OCI-LY1 (cell line): ENCODE measurements around the gene ANGPTL3.
"Not testable (repeated sequence)": the region's sequence is repeated elsewhere in the genome, so short reads cannot be mapped to it uniquely, and the experiment has no call there.

ENCODE experiments used
- H2AFZ ChIP-seq: fragments of 200-600 bp; sonication (generic), shearing (Covaris generic); 2 replicates; pipeline ENCODE4 v1.6.0; 2014; ENCODE audit warnings: antibody characterized with exemption, mild to moderate bottlenecking, low read length
- H3F3A ChIP-seq: fragments of 200-600 bp; sonication (generic), shearing (Covaris generic); 2 replicates; pipeline ENCODE4 v1.6.0; 2014; ENCODE audit warnings: mild to moderate bottlenecking, antibody characterized with exemption, low read length, moderate library complexity; ENCODE audit not compliant: insufficient read depth
- H3K27ac ChIP-seq: fragments of 200-600 bp; sonication (generic); 2 replicates; pipeline ENCODE4 v1.5.1; 2014; ENCODE audit warnings: low read length, mixed run types, mild to moderate bottlenecking, low read depth; ENCODE audit not compliant: poor library complexity, severe bottlenecking
- H3K27me3 ChIP-seq: fragments of 200-600 bp; sonication (generic); 2 replicates; pipeline ENCODE4 v1.6.0; 2014; ENCODE audit warnings: antibody characterized with exemption, mild to moderate bottlenecking, low read length, moderate library complexity; ENCODE audit not compliant: insufficient read depth
- H3K36me3 ChIP-seq: fragments of 200-600 bp; sonication (generic); 2 replicates; pipeline ENCODE4 v1.6.1; 2014; ENCODE audit warnings: mild to moderate bottlenecking, antibody characterized with exemption, low read length, moderate library complexity, mixed read lengths; ENCODE audit not compliant: insufficient read depth
- H3K4me1 ChIP-seq: fragments of 200-600 bp; sonication (generic); 2 replicates; pipeline ENCODE4 v1.5.1; 2014; ENCODE audit warnings: mild to moderate bottlenecking, low read length, moderate library complexity; ENCODE audit not compliant: insufficient read depth, severe bottlenecking
- H3K4me2 ChIP-seq: fragments of 200-600 bp; sonication (generic), shearing (Covaris generic); 2 replicates; pipeline ENCODE4 v1.6.1; 2014; ENCODE audit warnings: low read length
- H3K4me3 ChIP-seq: fragments of 200-600 bp; sonication (generic); 2 replicates; pipeline ENCODE4 v1.5.1; 2014; ENCODE audit warnings: low read length, low read depth, mild to moderate bottlenecking, mixed read lengths; ENCODE audit not compliant: poor library complexity, severe bottlenecking
- H3K79me2 ChIP-seq: fragments of 200-600 bp; shearing (Covaris generic); 2 replicates; pipeline ENCODE4 v1.6.1; 2016; ENCODE audit warnings: mixed run types, low read length, mixed read lengths; ENCODE audit not compliant: insufficient read depth
- H3K9ac ChIP-seq: fragments of 200-600 bp; sonication (generic), shearing (Covaris generic); 2 replicates; pipeline ENCODE4 v1.6.1; 2014; ENCODE audit warnings: mild to moderate bottlenecking, low read length, mixed read lengths
- H3K9me2 ChIP-seq: fragments of 200-600 bp; sonication (generic), shearing (Covaris generic); 2 replicates; pipeline ENCODE4 v1.6.1; 2014; ENCODE audit warnings: low read depth, mild to moderate bottlenecking, low read length, mixed read lengths
- H3K9me3 ChIP-seq: fragments of 200-600 bp; shearing (Covaris generic); 2 replicates; pipeline ENCODE4 v1.6.1; 2014; ENCODE audit warnings: low read length, mixed read lengths
- H4K20me1 ChIP-seq: fragments of 200-600 bp; sonication (generic), shearing (Covaris generic); 2 replicates; pipeline ENCODE4 v1.6.0; 2016; ENCODE audit warnings: mild to moderate bottlenecking, low read length; ENCODE audit not compliant: insufficient read depth
- CTCF ChIP-seq: fragments of 200-600 bp; sonication (generic), shearing (Covaris generic); IDR thresholded peaks from 2 replicates; pipeline ENCODE4 v1.5.1; 2017; ENCODE audit warnings: mild to moderate bottlenecking, antibody characterized with exemption, low read length, moderate library complexity, mixed read lengths
- EZH2 ChIP-seq: fragments of 200-600 bp; sonication (generic), shearing (Covaris generic); IDR thresholded peaks from 2 replicates; pipeline ENCODE4 v1.8.0; 2017; ENCODE audit warnings: borderline replicate concordance, mixed run types, mild to moderate bottlenecking, antibody characterized with exemption, low read length, moderate library complexity, mixed read lengths

The ANGPTL3 gene

GRCh38 chr1:62599044-62599443, 1.7 kb downstream of the ANGPTL3 start:
- H4K20me1 ChIP-seq, result no peaks in the 10 kb centered on the region
- H3K27me3 ChIP-seq, result no peaks in the 10 kb centered on the region
- H3F3A ChIP-seq, result no peaks in the 10 kb centered on the region
- no peak overlapping the region for H3K9ac ChIP-seq
- no peaks in the 10 kb centered on the region for H3K79me2 ChIP-seq
- H3K4me2 ChIP-seq, result no peak overlapping the region
- H3K4me3 ChIP-seq, result no peak overlapping the region
- no peak for TF ChIP-seq CTCF
- TF ChIP-seq EZH2, result no peak
- no peak overlapping the region for H3K27ac ChIP-seq
- no peaks in the 10 kb centered on the region for H3K4me1 ChIP-seq
- no peak overlapping the region for H2AFZ ChIP-seq
- H3K9me2 ChIP-seq, result no peaks in the 10 kb centered on the region
- no peaks in the 10 kb centered on the region for H3K36me3 ChIP-seq
- no peaks in the 10 kb centered on the region for H3K9me3 ChIP-seq

- H3K9me3 ChIP-seq, result no peaks in the 10 kb centered on the region
- H3F3A ChIP-seq, result no peaks in the 10 kb centered on the region
- no peaks in the 10 kb centered on the region for H3K4me1 ChIP-seq
- no peaks in the 10 kb centered on the region for H3K36me3 ChIP-seq
- H3K79me2 ChIP-seq, result no peaks in the 10 kb centered on the region
- no peak overlapping the region for H2AFZ ChIP-seq
- no peaks in the 10 kb centered on the region for H3K9me2 ChIP-seq
- H3K4me2 ChIP-seq, result no peak overlapping the region
- no peak overlapping the region for H3K27ac ChIP-seq
- TF ChIP-seq CTCF (no peak), EZH2 (no peak)
- H3K4me3 ChIP-seq, result no peak overlapping the region
- H3K9ac ChIP-seq, result no peak overlapping the region
- H3K27me3 ChIP-seq, result no peaks in the 10 kb centered on the region
- H4K20me1 ChIP-seq, result no peaks in the 10 kb centered on the region
These were observed 4.1 kb downstream of the ANGPTL3 start for GRCh38 chr1:62601457-62601856.

DNA sequence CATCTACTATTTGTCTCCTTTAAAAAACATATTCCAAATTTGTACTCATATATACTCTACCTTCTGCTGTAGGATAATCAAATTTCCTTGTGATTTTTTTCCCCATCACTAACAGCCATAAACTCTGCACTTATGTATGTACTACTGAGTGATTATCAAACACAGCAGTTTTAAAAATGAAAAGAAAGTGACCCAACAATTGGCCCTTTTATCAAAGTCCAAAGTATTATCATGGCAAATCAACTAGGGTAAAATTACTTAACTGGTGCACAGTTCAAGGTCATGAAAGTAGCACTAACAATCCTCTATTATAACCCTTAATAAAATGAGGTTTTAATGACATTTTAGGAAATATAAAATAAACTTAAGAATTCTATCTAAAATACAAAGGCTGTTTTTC, 11.6 kb downstream of the ANGPTL3 start:
- TF ChIP-seq EZH2, result no peak
- no peak for TF ChIP-seq CTCF
- H3K27me3 ChIP-seq, result no peaks in the 10 kb centered on the region
- H4K20me1 ChIP-seq, result no peaks in the 10 kb centered on the region
- H3K4me1 ChIP-seq, result peaks cover 15% of the 10 kb centered on the region
- H2AFZ ChIP-seq, result no peak overlapping the region
- no peak overlapping the region for H3K27ac ChIP-seq
- H3K4me3 ChIP-seq, result no peak overlapping the region
- H3K9ac ChIP-seq, result no peak overlapping the region
- H3K4me2 ChIP-seq, result no peak overlapping the region
- no peaks in the 10 kb centered on the region for H3F3A ChIP-seq
- no peaks in the 10 kb centered on the region for H3K9me2 ChIP-seq
- no peaks in the 10 kb centered on the region for H3K79me2 ChIP-seq
- no peaks in the 10 kb centered on the region for H3K9me3 ChIP-seq
- no peaks in the 10 kb centered on the region for H3K36me3 ChIP-seq

DNA sequence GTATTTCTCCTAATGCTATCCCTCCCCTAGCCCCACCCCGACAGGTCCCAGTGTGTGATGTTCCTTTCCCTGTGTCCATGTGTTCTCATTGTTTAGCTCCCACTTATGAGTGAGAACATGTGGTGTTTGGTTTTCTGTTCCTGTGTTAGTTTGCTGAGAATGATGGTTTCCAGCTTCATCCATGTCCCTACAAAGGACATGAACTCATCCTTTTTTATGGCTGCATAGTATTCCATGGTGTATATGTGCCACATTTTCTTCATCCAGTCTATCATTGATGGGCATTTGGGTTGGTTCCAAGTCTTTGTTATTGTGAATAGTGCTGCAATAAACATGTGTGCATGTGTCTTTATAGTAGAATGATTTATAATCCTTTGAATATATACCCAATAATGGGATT, 13.3 kb downstream of the ANGPTL3 start:
- not testable (repeated sequence) for H3K36me3 ChIP-seq, H3K9me2 ChIP-seq, H2AFZ ChIP-seq, H3K27me3 ChIP-seq, H3K4me2 ChIP-seq, H3F3A ChIP-seq, H3K27ac ChIP-seq, H3K79me2 ChIP-seq, H3K9me3 ChIP-seq, H4K20me1 ChIP-seq, H3K9ac ChIP-seq, H3K4me3 ChIP-seq
- H3K4me1 ChIP-seq, result peaks cover 17% of the 10 kb centered on the region
